HEK293 (cell line): ENCODE data around the gene VWA5A.

Experiments used
- CTCF ChIA-PET: fragments of 350-600 bp; formaldehyde crosslinking; extraction: SDS; loops from one replicate; lab custom pipeline; 2021; ENCODE audit warnings: antibody characterized with exemption; lab: Yijun Ruan, JAX
- POLR2A ChIA-PET: fragments of 300-600 bp; formaldehyde crosslinking; extraction: SDS; loops from one replicate; lab custom pipeline; 2020; ENCODE audit warnings: antibody characterized with exemption, inconsistent platforms; lab: Yijun Ruan, JAX
- H3K27ac ChIP-seq: fragments of 200-500 bp; sonication (Bioruptor generic); 2 replicates; pipeline ENCODE4 v1.5.1; 2014; ENCODE audit warnings: low read depth, low read length, control low read depth, inconsistent platforms; ENCODE audit errors: extremely low read depth
- H3K36me3 ChIP-seq, 2 experiments: fragments of 200-500 bp in 1 of 2; sonication (Bioruptor generic) in 1 of 2; 1 replicate in 1 of 2; 2 replicates in 1 of 2; pipeline ENCODE4 v1.5.1; 2014 to 2017; ENCODE audit warnings: inconsistent platforms in 2 of 2, low read length in 2 of 2; ENCODE audit not compliant: control insufficient read depth in 2 of 2, insufficient read depth in 1 of 2
- H3K4me1 ChIP-seq: fragments of 200-500 bp; sonication (Bioruptor generic); 2 replicates; pipeline ENCODE4 v1.5.1; 2014; ENCODE audit warnings: mild to moderate bottlenecking, low read length, inconsistent platforms; ENCODE audit not compliant: control insufficient read depth, insufficient read depth
- H3K4me3 ChIP-seq: 2 replicates; pipeline ENCODE4 v1.5.1; 2011; ENCODE audit warnings: low read depth, mild to moderate bottlenecking, control low read depth, low read length, moderate library complexity
- H3K9me3 ChIP-seq: fragments of 200-500 bp; sonication (Bioruptor generic); 2 replicates; pipeline ENCODE4 v1.5.1; 2014; ENCODE audit warnings: low read depth, low read length, inconsistent platforms; ENCODE audit not compliant: control insufficient read depth, insufficient read depth
- AEBP2 ChIP-seq: fragments of 450-650 bp; formaldehyde crosslinking; IDR thresholded peaks from 2 replicates; pipeline ENCODE4 v1.5.1; 2016; ENCODE audit warnings: missing biosample characterization, missing genetic modification characterization, borderline replicate concordance
- ATF2 ChIP-seq: fragments of 450-650 bp; formaldehyde crosslinking; IDR thresholded peaks from 2 replicates; pipeline ENCODE4 v1.5.1; 2016; ENCODE audit warnings: missing biosample characterization, missing genetic modification characterization, low read depth
- OVOL3 ChIP-seq: fragments of 450-650 bp; formaldehyde crosslinking; IDR thresholded peaks from 2 replicates; pipeline ENCODE4 v1.5.1; 2016; ENCODE audit warnings: missing biosample characterization, missing genetic modification characterization
- REPIN1 ChIP-seq: fragments of 450-650 bp; formaldehyde crosslinking; IDR thresholded peaks from 2 replicates; pipeline ENCODE4 v1.5.1; 2017; ENCODE audit warnings: missing biosample characterization, missing genetic modification characterization, low read depth
- ZBTB48 ChIP-seq: fragments of 450-650 bp; formaldehyde crosslinking; IDR thresholded peaks from 2 replicates; pipeline ENCODE4 v1.5.1; 2016; ENCODE audit warnings: missing biosample characterization, missing genetic modification characterization
- ZEB2 ChIP-seq: fragments of 450-650 bp; formaldehyde crosslinking; IDR thresholded peaks from 2 replicates; pipeline ENCODE4 v1.5.1; 2016; ENCODE audit warnings: missing biosample characterization, missing genetic modification characterization
- ZNF16 ChIP-seq: fragments of 450-650 bp; formaldehyde crosslinking; IDR thresholded peaks from 2 replicates; pipeline ENCODE4 v1.5.1; 2016; ENCODE audit warnings: low read depth, missing biosample characterization, missing genetic modification characterization
- ZNF174 ChIP-seq: fragments of 450-650 bp; formaldehyde crosslinking; IDR thresholded peaks from 2 replicates; pipeline ENCODE4 v1.5.0; 2017; ENCODE audit warnings: missing biosample characterization, mild to moderate bottlenecking, missing genetic modification characterization
- ZNF280D ChIP-seq: fragments of 450-650 bp; formaldehyde crosslinking; IDR thresholded peaks from 2 replicates; pipeline ENCODE4 v1.5.1; 2016; ENCODE audit warnings: missing biosample characterization, missing genetic modification characterization
- ZNF362 ChIP-seq: fragments of 450-650 bp; formaldehyde crosslinking; IDR thresholded peaks from 2 replicates; pipeline ENCODE4 v1.5.1; 2016; ENCODE audit warnings: missing biosample characterization, missing genetic modification characterization
- ZNF426 ChIP-seq: fragments of 450-650 bp; formaldehyde crosslinking; IDR thresholded peaks from 2 replicates; pipeline ENCODE4 v1.5.1; 2017; ENCODE audit warnings: missing biosample characterization, missing genetic modification characterization, mild to moderate bottlenecking, inconsistent platforms, moderate library complexity
- ZNF433 ChIP-seq: fragments of 450-650 bp; formaldehyde crosslinking; IDR thresholded peaks from 2 replicates; pipeline ENCODE4 v1.5.1; 2016; ENCODE audit warnings: missing biosample characterization, missing genetic modification characterization, low read depth
- ZNF501 ChIP-seq: fragments of 450-650 bp; formaldehyde crosslinking; IDR thresholded peaks from 2 replicates; pipeline ENCODE4 v1.5.1; 2016; ENCODE audit warnings: missing biosample characterization, missing genetic modification characterization
- ZNF549 ChIP-seq: fragments of 450-650 bp; IDR thresholded peaks from 2 replicates; pipeline ENCODE4 v1.5.1; 2018; ENCODE audit warnings: missing biosample characterization, missing genetic modification characterization, mild to moderate bottlenecking, inconsistent platforms, moderate library complexity
- ZNF596 ChIP-seq: fragments of 450-650 bp; IDR thresholded peaks from 2 replicates; pipeline ENCODE4 v1.5.0; 2018; ENCODE audit warnings: missing biosample characterization, mild to moderate bottlenecking, missing genetic modification characterization, moderate library complexity
- ZNF626 ChIP-seq: fragments of 450-650 bp; sonication (Bioruptor Pico); formaldehyde crosslinking; IDR thresholded peaks from 2 replicates; pipeline ENCODE4 v1.5.1; 2018; ENCODE audit warnings: missing biosample characterization, missing genetic modification characterization, inconsistent platforms
- ZNF629 ChIP-seq: fragments of 450-650 bp; formaldehyde crosslinking; IDR thresholded peaks from 2 replicates; pipeline ENCODE4 v1.5.1; 2017; ENCODE audit warnings: missing biosample characterization, missing genetic modification characterization
- ZNF704 ChIP-seq: fragments of 450-650 bp; formaldehyde crosslinking; IDR thresholded peaks from 2 replicates; pipeline ENCODE4 v1.5.1; 2016; ENCODE audit warnings: missing biosample characterization, missing genetic modification characterization
- ZNF76 ChIP-seq: fragments of 450-650 bp; formaldehyde crosslinking; IDR thresholded peaks from 2 replicates; pipeline ENCODE4; 2016; ENCODE audit warnings: low read depth, missing biosample characterization, missing genetic modification characterization, borderline replicate concordance
- ZNF785 ChIP-seq: fragments of 450-650 bp; formaldehyde crosslinking; IDR thresholded peaks from 2 replicates; pipeline ENCODE4 v1.5.1; 2016; ENCODE audit warnings: missing biosample characterization, missing genetic modification characterization
- ZSCAN16 ChIP-seq: fragments of 450-650 bp; formaldehyde crosslinking; IDR thresholded peaks from 2 replicates; pipeline ENCODE4 v1.5.1; 2016; ENCODE audit warnings: missing biosample characterization, missing genetic modification characterization

VWA5A gene

GRCh38 chr11:124150684-124151083, 35.4 kb downstream of the VWA5A start (continued):
- TF ChIP-seq ZNF785 (tag by site-specific recombination): no peak
- no peak for TF ChIP-seq ZSCAN16
- TF ChIP-seq AEBP2 (tag by site-specific recombination): no peak
- TF ChIP-seq ZNF501 (tag by site-specific recombination): no peak
- no peak for TF ChIP-seq ZNF626
- TF ChIP-seq ZNF362 (tag by site-specific recombination): no peak
- TF ChIP-seq, all 188 proteins: peak for 0

GRCh38 chr11:124152770-124153407, 37.6 kb downstream of the VWA5A start:
- Histone ChIP-seq H3K36me3 (no peaks in the 10 kb centered on the region), H3K9me3 (no peaks in the 10 kb centered on the region), H3K4me3 (no peak overlapping the region), H3K4me1 (no peaks in the 10 kb centered on the region), H3K27ac (no peak overlapping the region)
- ChIA-PET CTCF (interaction anchor here (0.8 kb wide), 1 partner anchor 177 kb away, joined by 4 read pairs; no protein-coding TSS in a partner anchor), POLR2A (no interaction called here)
- TF ChIP-seq ZNF174 (tag by site-specific recombination) (no peak), ZNF596 (tag by site-specific recombination) (no peak), ZEB2 (tag by site-specific recombination) (no peak), ZNF549 (tag by site-specific recombination) (no peak), ZNF426 (tag by site-specific recombination) (no peak), ZNF76 (tag by site-specific recombination) (no peak), ZNF704 (tag by site-specific recombination) (no peak), ZNF433 (tag by site-specific recombination) (no peak), ZNF280D (no peak)

GRCh38 chr11:124153821-124154220, 38.6 kb downstream of the VWA5A start:
- no peak overlapping the region for H3K4me3 ChIP-seq
- H3K4me1 ChIP-seq: no peaks in the 10 kb centered on the region
- H3K27ac ChIP-seq: no peak overlapping the region
- POLR2A ChIA-PET: no interaction called here
- no peaks in the 10 kb centered on the region for H3K36me3 ChIP-seq
- CTCF ChIA-PET: interaction anchor here (0.6 kb wide), 1 partner anchor 8 kb away, joined by 3 read pairs; no protein-coding TSS in a partner anchor
- no peaks in the 10 kb centered on the region for H3K9me3 ChIP-seq
- TF ChIP-seq ZNF280D (no peak), REPIN1 (tag by site-specific recombination) (no peak), ZNF629 (tag by site-specific recombination) (no peak), ATF2 (tag by site-specific recombination) (no peak), ZBTB48 (no peak), ZNF16 (tag by site-specific recombination) (no peak), OVOL3 (tag by site-specific recombination) (no peak)
